Prostate gland (tissue), 2 donors: ENCODE measurements around the gene PCDHGB7.

Experiments used
- POLR2A ChIP-seq: fragments of 450-650 bp; IDR thresholded peaks from one replicate; pipeline ENCODE4 v1.6.1; 2016; ENCODE audit warnings: antibody characterized with exemption, mild to moderate bottlenecking
- POLR2AphosphoS5 ChIP-seq: sonication (generic); formaldehyde crosslinking; IDR thresholded peaks from one replicate; pipeline ENCODE4 v1.6.1; 2017; ENCODE audit warnings: antibody characterized with exemption
- TF ChIP-seq, protein P1 (sequence below), 4 experiments: fragments of 200-600 bp in 2 of 4; fragments of 450-650 bp in 2 of 4; sonication (generic) in 2 of 4; IDR thresholded peaks; 1 replicate in 3 of 4; 2 replicates in 1 of 4; pipeline ENCODE4 v1.5.1; 2016 to 2019; ENCODE audit warnings: antibody characterized with exemption in 4 of 4, mild to moderate bottlenecking in 2 of 4, moderate library complexity in 2 of 4

DNA sequence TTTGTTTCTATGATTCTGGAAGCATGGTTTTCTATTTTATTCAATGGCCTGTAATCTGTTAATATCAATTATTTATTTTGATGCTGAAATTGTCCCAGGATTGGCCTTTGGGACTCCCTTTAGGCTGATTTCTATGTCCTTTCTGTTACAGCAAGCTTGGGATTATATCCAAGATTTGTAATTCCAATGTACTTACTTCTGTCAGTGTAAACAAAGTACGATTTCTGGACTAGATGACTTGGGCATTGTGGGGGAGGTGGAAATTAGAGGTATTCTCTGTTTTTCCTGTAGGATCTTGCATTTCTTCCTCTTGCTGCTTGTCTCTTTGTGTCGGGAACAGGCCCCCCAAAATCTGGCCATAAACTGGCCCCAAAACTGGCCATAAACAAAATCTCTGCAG, 16.5 kb downstream of the PCDHGB7 start:
- TF ChIP-seq, protein P1, sequence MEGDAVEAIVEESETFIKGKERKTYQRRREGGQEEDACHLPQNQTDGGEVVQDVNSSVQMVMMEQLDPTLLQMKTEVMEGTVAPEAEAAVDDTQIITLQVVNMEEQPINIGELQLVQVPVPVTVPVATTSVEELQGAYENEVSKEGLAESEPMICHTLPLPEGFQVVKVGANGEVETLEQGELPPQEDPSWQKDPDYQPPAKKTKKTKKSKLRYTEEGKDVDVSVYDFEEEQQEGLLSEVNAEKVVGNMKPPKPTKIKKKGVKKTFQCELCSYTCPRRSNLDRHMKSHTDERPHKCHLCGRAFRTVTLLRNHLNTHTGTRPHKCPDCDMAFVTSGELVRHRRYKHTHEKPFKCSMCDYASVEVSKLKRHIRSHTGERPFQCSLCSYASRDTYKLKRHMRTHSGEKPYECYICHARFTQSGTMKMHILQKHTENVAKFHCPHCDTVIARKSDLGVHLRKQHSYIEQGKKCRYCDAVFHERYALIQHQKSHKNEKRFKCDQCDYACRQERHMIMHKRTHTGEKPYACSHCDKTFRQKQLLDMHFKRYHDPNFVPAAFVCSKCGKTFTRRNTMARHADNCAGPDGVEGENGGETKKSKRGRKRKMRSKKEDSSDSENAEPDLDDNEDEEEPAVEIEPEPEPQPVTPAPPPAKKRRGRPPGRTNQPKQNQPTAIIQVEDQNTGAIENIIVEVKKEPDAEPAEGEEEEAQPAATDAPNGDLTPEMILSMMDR (IDR thresholded peaks at IDR 0.05), result no peak
- no peak for TF ChIP-seq POLR2A
- TF ChIP-seq POLR2AphosphoS5, result no peak
